HG03025 (cell line): Measurements from ENCODE around the gene PHACTR1.

ENCODE experiments used
- ATAC-seq: cut with Tn5 transposase; IDR thresholded peaks from one replicate; pipeline ENCODE4 v1.9.1; 2021; ENCODE audit warnings: mild to moderate bottlenecking, moderate library complexity; ENCODE audit not compliant: unreplicated experiment, low FRiP score

Gene PHACTR1

DNA sequence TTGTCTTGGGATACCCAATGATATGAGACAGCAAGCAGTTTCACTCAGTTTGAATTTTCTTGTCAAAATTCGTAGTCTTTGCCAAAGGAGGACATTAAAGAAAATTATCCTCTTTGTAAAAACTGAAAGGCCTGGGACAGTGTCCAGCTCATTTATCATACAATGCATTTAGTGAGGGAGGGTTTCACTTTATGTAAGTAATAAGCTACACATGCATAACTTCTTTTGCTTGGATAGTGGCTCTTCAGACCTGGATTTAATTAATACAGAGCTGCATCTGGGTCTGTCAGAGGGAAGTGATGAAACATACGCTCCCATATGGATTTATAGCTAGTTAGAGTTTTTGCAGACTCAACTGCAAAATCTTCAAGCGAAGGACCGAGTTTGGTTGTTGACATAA lies 175.6 kb downstream of the PHACTR1 start:
- no peak for ATAC-seq

GRCh38 chr6:12893036-12893435 lies 176.5 kb downstream of the PHACTR1 start:
- ATAC-seq, result no peak

DNA sequence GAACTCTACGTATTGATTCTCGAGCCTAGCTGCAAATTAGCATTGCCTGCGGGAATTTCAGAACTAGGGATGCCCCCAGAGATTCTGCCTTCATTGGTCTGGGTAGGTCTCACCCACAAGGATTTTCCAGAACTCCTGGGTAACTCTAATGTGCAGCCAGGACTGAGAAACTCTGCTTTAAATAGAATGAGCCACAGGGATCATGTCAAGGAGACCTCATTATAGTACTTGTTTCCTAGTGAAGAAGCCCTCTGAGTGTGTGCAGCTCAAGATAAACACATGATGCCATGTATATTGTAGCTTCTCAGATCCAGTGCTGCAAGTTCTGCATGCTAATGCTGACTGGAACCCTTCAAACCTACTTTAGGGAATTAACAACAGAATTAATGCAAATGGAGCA lies 179.2 kb downstream of the PHACTR1 start:
- ATAC-seq, result no peak

DNA sequence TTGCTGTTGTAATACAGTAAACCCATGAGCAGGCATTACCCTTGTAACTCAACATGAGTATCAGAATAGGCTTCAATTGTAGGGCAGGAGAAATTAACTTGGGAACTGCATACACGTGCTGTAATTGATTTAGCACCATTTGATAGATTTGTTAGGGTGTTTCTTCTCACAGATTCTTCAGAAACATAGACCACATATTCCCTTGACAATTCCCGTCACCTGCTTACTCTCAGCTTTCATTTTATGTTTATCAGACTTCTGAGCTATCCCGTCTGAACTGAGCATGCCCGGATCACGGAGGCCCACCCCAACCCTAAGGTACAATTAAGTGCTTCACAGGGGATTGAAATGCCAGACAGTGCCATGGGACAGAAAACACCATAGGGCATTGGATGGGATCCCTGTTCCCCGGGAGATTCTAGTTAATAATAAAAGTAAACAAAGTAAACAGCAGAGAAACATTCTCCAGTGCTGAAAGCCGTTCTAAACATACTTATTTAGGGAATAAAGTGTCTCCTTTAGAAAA lies 179.7 kb downstream of the PHACTR1 start:
- ATAC-seq, result no peak

DNA sequence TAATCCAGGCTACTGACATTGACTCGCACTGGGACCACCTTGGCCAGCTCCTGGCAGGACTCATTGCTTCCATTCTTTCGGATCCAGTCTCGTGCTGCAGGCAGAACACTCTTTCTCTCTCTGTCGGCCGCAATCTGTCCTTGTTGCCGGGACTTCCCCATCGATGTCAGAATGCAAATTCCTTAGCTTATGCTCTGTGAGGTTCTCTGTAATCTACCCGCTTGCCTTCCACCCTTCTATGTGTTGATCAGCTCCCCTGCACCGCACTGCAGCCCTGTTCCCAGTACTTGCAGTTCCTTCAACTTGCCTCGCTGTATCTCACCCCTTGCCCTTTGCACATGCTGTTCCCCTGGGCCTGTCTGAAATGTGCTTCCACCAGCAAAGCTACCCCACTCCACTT lies 182.0 kb downstream of the PHACTR1 start:
- no peak for ATAC-seq

DNA sequence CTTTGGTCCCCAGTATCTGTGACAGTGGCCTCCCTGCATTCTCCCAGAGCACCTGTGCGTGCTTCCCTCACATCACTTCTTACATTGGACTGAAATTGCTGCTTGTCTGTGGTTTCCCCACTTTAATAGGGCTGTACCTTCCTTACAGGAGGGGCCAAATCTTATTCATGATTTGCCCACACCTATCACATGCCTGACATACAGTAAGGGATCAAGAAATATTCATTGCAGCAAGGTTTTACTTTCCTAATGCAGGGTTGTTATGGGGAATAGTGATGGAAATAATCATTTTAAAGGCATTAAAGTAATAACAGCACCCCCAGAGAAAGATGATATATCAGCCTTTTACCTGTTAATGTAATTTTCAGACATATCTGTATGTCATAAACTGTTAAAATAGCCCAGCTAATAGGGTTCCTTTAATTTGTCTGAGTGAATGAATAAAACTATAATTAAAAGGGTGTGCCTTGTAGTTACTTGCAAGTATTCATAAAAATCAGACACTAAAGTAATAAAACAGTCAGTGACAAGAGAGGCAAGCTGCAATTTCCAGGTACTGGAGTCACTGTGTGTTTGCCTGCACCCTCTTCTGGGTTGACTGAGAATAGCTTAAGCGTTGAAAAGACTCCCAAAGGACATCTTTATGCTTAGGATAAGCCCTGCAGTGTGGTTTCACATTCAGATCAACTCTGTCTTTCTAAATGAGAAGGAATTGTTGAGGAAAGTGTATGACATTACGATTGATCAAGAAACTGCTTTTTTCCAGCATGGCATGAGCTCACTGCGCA lies 182.7 kb downstream of the PHACTR1 start:
- no peak for ATAC-seq

DNA sequence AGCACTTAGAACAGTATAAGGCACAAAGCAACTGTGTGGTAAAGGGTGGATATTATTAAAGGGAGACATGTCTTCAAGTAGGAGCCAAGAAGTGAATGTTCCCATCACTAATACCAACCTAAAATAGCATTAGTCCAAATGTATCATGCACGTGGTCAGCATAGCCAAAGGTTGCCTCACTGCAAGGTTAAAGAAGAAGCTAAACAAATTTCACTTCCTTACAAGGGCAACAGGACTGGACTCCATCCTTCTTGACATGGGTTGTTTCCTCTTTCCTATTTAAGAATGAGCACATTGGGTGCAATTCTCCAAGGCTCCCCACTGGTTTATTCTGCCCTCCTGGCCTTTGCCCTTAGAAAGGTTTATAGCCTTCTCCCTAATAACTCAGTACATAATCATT lies 186.7 kb downstream of the PHACTR1 start:
- ATAC-seq, result no peak

DNA sequence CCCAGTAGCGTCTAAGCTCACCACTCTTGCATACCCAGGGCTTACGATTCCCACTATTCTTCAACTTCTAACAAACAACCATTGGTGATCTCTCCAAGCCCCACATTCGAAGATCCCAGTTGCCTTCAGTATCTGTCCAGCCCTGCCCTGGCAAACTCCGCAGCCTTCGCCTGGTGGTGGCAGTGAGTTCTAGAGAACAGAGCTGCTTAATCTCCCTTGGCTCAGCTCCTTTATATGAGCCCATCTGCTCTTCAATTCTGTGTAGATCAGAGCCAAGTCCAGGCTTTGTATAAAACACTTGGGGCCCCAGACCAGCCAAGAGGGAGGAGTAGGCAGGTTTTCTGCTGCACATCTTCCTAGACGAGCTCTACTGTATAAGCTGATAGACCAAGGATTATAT lies 193.3 kb downstream of the PHACTR1 start:
- no peak for ATAC-seq

- ATAC-seq, result no peak
These were observed 194.9 kb downstream of the PHACTR1 start for GRCh38 chr6:12911427-12911826.

DNA sequence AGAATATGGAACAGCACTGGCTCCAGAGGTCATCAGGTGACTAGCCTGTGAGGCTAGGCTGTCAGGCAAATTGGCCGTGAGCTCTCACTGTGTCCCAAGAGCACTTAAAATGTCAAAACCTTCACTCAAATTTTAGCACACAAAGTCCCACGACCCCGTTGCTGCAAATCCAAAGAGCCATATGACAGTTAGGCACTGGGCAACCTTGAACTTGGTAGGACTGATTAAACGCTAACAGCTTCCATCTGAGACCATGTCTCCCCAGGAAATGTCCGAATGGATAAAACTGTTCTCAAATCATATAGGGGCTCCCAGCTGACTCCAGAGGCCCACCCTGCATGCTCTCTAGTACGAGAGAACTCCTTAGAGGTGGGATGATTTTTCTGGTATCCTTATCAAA lies 196.6 kb downstream of the PHACTR1 start:
- ATAC-seq, result no peak

GRCh38 chr6:12916006-12916405 lies 199.4 kb downstream of the PHACTR1 start:
- no peak for ATAC-seq

DNA sequence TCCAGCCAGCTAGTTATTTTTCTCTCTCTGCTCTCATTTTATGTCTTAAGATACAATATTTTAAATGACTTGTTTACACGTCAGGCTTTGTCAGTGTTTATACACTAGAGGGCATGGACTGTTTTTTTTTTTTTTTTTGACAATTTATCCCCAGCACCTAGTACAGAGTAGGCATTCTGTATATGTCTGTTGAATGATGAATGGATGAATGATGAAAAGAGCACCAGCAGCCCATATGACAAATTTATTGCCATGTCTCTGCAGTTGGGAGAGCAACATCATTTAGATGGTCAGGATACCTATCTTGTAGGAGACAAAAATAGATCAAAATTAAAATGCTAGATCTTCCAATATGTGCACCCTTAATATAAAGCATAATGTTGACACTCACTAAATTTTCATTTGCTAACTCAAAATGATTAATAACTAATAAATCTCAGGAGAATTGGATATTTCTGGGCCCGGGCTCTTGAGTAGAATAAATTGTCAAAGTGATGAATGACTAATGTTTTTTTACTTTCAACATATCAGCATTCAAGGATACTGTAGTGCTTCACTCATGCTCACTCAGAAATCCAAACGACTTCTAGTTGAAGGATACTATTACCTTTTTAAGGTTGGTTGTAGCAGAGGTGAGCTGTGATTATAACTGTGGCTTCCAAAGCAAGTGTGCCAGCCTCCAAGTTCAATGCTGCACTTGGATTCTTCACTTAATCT lies 200.0 kb downstream of the PHACTR1 start:
- no peak for ATAC-seq

DNA sequence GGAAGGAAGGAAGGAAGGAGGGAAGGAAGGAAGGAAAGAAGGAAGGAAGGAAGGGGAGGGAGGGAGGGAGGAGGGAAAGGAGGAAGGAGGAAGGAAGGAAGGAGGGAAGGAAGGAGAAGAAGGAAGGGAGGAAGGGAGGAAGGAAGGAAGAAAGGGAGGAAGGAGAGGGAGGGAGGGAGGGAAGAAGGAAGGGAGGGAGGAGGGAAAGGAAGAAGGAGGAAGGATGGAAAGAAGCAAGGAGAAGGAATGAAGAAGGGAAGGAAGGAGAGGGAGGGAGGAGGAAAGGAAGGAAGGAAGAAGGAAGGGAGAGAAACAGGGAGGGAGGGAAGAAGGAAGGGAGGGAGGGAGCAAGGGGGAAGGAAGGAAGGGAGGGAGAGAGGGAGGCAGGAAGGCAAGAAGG lies 204.9 kb downstream of the PHACTR1 start:
- ATAC-seq, result no peak

GRCh38 chr6:12923644-12924235 lies 207.2 kb downstream of the PHACTR1 start:
- ATAC-seq, result no peak

DNA sequence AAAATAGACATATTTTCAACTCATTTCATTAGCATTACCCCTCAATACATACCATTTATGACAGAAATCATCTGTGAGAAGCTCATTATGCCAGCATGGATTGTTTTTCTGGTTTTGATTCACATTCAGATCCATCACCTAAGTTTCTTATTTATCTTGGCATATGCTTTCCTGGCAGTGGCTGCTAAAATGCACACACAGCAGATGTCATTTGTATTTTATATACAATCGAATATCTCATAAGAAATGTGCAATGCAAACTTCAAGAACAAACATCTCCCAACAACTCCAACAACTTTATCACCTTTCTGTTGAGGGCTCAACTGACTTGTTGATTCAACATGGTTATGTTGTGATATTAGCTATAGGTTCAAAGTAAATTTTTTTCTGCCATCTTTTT lies 208.3 kb downstream of the PHACTR1 start:
- no peak for ATAC-seq

DNA sequence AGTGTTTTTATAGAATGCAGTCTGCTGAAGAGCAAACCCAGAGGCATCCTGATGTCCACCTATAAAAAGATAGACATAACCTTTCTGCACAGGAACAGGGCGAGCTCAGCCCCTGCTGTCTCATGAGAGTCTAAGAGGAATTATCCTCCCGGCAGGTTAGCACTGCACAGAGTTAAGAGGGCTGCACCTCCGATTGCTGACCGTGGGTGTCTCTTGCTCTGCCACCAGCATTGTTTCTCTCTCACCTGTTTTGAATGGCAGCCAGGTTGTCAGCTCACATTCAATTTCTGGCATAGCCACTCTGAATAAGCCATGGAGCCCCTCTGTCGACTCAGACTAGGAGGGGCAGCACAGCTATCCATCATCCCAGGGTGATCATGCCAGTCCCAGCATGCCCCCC lies 211.2 kb downstream of the PHACTR1 start:
- no peak for ATAC-seq

DNA sequence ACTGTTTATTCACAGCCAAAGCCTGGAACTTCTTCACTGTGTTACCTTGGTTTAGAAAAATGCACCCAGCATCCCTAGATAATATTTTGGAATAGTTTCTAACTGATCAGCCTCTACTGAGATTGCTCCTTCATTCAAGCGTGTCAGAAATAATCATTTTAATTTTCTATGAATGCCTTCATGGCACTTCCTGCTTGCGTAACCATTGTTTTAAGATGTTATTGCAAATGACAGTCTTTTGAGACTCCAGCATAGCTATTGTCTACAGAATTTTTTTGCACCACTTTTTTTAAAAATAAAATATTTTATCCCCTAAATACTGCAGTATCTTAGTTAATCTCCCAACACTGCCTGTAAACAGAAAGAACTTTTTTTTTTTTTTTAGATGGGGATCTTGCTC lies 213.1 kb downstream of the PHACTR1 start:
- no peak for ATAC-seq

DNA sequence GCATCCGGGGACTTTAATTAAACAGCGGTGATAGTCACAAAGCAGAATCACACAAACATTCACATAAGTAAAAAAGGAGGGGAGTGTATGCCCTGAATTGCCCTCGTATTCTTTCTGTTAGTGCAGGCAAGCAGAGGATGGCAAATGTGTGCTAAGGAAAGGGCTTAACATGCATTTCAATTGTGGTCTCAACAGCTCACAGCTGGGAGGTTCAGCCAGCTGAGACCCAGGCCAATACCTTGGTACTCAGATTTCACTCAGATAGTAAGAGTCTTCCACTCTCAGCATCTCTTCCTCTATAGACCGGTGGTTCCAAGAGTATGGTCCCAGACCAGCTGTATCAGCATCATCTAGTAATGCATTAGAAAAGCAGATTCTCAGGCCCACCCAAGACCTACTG lies 215.1 kb downstream of the PHACTR1 start:
- ATAC-seq, result no peak

DNA sequence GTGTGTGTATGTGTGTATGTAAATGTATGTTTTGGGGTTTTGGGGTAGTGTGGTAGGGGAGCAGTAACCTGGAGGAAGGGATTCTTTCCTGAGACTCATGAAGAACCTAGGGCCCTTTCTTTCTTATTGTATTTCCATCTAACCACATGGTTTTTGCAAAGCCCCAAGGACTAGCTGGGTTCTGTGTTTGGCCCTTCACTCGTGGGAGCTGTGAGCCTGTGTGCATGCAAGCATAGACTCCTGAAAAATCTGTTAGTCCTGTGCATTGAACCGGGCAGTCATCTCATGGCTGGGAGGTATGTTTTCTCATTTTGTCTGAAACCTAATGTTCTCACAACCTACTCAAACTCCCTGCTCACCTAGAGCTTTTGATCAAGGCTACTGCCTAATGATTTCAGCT lies 219.1 kb downstream of the PHACTR1 start:
- ATAC-seq, result no peak

DNA sequence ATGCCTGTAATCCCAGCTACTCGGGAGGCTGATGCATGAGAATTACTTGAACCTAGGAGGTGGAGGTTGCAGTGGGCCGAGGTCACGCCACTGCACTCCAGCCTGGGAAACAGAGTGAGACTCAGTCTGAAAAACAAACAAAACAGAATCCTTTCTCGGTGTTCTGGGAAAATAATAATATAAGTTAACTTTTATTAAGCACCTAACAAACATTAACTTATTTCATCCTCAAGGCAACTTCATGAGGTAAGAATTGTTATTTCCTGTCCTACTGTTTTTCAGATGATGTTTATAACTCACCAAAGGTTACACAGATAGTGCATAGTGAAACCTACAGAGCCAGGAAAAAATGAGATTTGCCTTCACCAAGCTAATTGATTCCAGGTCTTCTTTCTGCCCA lies 221.4 kb downstream of the PHACTR1 start:
- no peak for ATAC-seq

- ATAC-seq, result no peak
These were observed 222.7 kb downstream of the PHACTR1 start for GRCh38 chr6:12939314-12939713.

DNA sequence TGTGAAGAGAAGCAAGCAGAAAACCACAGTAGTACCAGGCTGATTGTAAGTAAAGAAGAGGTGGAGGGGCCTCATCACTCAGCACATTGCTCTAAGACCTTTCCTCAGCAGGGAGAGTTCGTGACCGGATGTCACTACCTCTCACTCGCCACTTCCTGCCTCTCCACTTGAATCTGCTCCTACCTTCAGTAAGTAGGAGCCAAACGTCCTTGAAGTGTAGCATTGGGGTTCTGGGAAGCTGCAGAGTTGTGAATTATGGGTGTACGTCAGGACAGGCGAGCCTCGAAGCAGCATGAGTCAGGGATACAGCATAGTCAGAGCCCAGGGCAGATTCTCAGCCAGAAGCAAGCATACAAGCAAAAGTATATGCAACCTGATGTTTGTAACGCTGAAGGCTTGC lies 224.9 kb downstream of the PHACTR1 start:
- no peak for ATAC-seq
